AG08395 (cell line): ENCODE data around the gene CTCF.

Experiments used
- DNase-seq: peaks from one replicate; pipeline ENCODE4 v3.0.0; 2012; ENCODE audit warnings: mixed read lengths, low spot score

The CTCF gene

GRCh38 chr16:67683767-67684166 is 121.4 kb downstream of the CTCF start:
- no peak for DNase-seq

- no peak for DNase-seq
Measured at GRCh38 chr16:67685388-67686112, 123.2 kb downstream of the CTCF start.
